LNCaP clone FGC (cell line): ENCODE data around the gene GPC6.

Experiments
- DNase-seq: peaks from one replicate; pipeline ENCODE4 v3.0.0-alpha.2; 2011; ENCODE audit warnings: low read depth
- H3K4me3 ChIP-seq: 2 replicates; pipeline ENCODE4 v1.5.1; 2011; ENCODE audit warnings: mild to moderate bottlenecking, low read depth, low read length, control low read depth
- TF ChIP-seq, protein P1 (sequence below): IDR thresholded peaks from 2 replicates; pipeline ENCODE4 v1.5.1; 2012; ENCODE audit warnings: mild to moderate bottlenecking; ENCODE audit not compliant: control insufficient read depth, insufficient read depth; ENCODE audit errors: extremely low read depth

Gene GPC6

DNA sequence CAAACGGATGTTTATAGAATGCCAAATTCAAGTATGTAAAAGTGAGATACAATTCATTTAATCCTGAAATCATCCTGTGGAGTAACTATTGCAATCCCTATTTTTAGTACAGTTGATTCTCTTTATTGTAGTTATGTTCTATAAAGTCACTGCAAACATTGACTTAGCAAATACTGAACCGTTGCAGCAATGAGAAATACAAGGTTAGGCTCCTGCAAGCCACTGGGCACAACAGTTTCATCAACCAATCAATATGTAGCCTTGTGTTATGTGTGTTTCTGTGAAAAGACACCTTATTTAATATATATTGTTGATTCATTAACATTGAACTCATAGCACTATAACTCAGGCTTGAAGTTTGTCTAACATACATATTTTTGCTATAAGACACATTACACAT lies 1078.4 kb downstream of the GPC6 start:
- TF ChIP-seq, protein P1, sequence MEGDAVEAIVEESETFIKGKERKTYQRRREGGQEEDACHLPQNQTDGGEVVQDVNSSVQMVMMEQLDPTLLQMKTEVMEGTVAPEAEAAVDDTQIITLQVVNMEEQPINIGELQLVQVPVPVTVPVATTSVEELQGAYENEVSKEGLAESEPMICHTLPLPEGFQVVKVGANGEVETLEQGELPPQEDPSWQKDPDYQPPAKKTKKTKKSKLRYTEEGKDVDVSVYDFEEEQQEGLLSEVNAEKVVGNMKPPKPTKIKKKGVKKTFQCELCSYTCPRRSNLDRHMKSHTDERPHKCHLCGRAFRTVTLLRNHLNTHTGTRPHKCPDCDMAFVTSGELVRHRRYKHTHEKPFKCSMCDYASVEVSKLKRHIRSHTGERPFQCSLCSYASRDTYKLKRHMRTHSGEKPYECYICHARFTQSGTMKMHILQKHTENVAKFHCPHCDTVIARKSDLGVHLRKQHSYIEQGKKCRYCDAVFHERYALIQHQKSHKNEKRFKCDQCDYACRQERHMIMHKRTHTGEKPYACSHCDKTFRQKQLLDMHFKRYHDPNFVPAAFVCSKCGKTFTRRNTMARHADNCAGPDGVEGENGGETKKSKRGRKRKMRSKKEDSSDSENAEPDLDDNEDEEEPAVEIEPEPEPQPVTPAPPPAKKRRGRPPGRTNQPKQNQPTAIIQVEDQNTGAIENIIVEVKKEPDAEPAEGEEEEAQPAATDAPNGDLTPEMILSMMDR, result no peak
- DNase-seq, result peak; percentile 33
- H3K4me3 ChIP-seq, result no peak overlapping the region

DNA sequence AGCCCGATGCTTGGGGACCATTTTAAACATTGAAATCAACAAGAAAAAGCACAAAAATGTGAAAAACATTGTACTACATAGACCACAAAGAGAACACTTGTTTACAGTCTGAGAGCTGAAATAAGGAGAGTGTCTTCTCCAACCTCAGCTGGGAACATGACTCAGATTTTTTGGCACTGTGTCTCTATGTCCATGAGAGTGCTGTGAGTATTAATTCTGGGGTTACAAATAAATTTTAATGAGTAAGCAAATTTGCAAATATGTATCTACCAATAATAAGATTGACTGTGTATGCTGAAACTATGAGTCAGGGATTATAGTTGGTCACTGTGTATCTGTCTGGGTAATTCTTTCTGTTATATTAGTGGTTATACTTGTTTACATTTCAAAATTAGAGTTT lies 1078.9 kb downstream of the GPC6 start:
- no peak overlapping the region for H3K4me3 ChIP-seq
- peak; percentile 34 for DNase-seq
- TF ChIP-seq, protein P1, result no peak

DNA sequence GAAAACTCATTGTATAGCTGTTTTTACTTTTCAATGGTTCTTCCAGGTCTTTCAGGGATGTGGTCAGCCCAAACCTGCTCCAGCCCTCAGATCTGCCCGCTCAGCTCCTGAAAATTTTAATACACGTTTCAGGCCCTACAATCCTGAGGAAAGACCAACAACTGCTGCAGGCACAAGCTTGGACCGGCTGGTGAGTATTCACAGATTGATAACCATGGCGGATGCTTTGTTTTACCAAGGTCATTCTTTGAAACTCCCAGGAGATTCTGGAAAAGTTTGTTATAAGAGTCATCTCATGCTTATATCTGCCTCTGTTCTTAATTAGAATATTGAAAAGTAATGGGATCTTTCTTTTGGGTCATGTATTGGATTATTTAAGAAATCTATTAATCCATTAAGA lies 1079.3 kb downstream of the GPC6 start:
- DNase-seq, result no peak
- H3K4me3 ChIP-seq, result no peak overlapping the region
- TF ChIP-seq, protein P1, result no peak

DNA sequence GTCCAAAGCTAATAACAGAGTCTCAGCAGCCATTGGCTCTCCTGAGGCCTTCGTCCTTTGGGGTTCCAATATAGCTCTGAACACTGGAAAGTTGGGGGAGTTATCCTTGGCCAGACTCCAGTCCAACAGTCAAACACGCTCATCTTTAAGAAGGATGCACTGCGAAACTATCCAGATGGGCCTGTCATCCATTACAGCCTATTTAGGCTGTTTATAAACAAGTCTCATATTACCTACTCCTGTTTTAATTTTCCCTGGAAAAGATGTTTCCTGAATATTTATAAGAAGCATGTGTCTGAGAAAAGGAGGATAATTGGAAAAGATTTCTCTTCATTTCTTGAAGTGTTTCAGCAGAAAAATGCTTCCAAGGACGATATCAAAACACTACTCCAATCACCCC lies 1082.2 kb downstream of the GPC6 start:
- H3K4me3 ChIP-seq, result no peak overlapping the region

DNA sequence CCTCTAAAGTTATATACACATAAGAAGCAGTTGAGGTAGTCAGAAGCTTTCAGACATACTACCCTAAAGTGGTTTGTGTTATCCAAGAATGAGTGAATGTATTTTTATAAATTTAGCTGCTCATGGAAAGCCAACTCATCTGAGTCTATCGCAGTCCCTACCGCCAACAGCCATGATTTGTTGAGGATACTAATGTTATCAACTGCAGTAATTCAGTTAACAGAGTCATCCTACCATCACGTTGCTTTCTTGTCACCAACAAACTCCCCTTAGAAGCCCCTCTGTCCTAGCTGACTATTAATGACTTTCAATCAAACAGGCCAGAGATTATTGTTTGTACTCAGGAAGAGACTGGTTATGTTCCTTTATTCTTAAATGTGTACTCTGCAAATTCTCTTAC lies 1083.0 kb downstream of the GPC6 start:
- TF ChIP-seq, protein P1, result no peak
- H3K4me3 ChIP-seq, result no peak overlapping the region
- DNase-seq, result no peak

More for the DNA sequence above, 1082.2 kb downstream of the GPC6 start:
- DNase-seq, result no peak
- TF ChIP-seq, protein P1, result no peak

DNA sequence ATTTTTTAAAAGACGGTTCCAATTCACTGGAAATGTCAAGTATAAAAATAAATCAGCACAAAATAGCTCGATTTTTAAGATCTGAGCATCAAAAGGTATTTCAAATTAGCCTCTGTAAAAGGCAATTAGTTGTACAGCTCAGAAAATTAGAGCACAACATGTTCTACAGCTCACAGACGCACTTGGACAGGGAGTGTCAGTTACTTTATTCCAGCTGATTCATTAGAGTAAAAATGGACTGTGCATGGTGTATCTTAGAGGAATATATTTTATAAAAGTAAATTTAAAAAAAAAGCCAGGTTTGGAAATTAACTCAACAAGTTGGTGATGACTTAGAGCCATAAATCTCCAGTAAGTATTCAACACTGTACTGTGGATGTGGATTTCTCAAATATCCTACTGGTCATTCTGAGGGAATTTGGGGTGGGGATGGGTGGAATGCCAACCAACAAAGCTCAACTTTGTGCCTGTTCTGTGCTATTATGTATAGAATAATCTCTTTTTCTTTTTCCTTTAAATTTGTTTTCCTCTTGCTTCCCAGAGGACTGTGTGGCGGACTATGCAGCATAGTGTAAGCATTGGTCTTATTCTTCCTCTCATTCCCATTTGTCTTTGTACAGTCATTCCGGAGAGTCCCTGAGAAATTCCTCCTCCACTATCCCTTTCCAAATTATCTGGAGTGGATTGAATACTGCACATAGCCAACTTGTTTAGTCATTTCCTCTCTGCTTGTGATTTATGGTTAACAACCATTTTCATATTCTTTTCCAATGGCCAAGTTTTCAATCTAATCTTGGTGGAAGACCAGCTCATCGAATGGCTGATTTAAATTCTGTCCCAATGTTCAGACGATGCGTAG lies 1083.6 kb downstream of the GPC6 start:
- no peak overlapping the region for H3K4me3 ChIP-seq
- TF ChIP-seq, protein P1, result no peak
- DNase-seq, result no peak

DNA sequence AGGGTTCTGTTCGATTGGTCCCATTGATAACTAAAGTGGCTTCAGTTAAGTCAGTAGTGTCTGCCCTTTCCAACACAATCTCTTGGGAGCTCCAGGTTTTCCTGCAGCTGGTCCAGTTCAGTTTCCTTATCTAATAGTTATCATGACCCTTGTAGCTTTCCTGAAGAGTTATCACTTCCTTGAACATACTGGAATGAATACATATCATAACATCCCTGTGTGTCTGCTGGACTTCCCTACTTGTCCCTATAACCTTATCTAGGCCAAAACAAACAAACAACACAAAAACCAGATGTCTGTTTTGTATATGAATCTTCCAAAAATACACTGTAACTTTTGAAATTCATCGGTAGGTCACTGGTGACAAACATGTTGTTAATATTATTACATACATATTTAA lies 1085.3 kb downstream of the GPC6 start:
- TF ChIP-seq, protein P1, result no peak
- no peak overlapping the region for H3K4me3 ChIP-seq
- DNase-seq, result no peak
